ENCODE results near the gene TENT4B. TPM values are rescaled to one million over a fixed set of nuclear protein-coding genes. Genes with fewer than 3 reads are reported as not detected.
"Not testable (repeated sequence)": the region's sequence is repeated elsewhere in the genome, so short reads cannot be mapped to it uniquely, and the experiment has no call there.

Gene TENT4B
- total RNA-seq, 1 experiment from 2014 or later = 18.3 TPM

DNA sequence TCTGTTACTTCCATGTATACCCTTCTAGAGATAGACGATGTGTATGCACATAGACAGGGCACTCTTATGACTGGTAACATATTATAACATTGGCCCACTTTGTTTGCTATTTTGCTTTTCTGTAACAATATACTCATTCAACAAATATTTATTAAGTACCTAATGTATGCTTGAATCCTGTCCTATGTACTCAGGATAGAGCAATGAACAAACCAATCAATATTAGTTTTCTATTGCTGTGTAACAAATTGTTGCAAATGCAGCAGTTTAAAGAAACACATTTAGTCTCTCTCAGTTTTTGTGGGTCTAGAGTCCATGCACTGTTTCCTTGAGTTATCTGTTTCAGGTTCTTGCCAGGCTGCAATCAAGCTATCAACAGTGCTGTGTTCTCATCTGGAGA lies 29.7 kb upstream of the TENT4B start:
- no peak for DNase-seq (ENCODE audit: low spot score)
- ChIA-PET CTCF (no interaction called here), POLR2A (ENCODE audit: low non-redundant PET) (no interaction called here)
- Histone ChIP-seq H3K27me3 (replicated peaks; ENCODE audit: insufficient read depth, low read depth, low read length, poor library complexity) (no peaks in the 10 kb centered on the region), H3K36me3 (ENCODE audit: insufficient read depth, low read length, poor library complexity, severe bottlenecking) (no peaks in the 10 kb centered on the region), H3K27ac (ENCODE audit: low read depth, low read length, poor library complexity, severe bottlenecking) (no peak overlapping the region), H3K4me3 (ENCODE audit: low read depth, low read length, poor library complexity, severe bottlenecking) (no peak overlapping the region), H3K9me3 (ENCODE audit: low read depth, low read length, poor library complexity, severe bottlenecking) (no peaks in the 10 kb centered on the region), H3K4me1 (ENCODE audit: insufficient read depth, low read length, poor library complexity, severe bottlenecking) (no peaks in the 10 kb centered on the region)
- intact Hi-C loops (cut with micrococcal nuclease; ENCODE audit: unreplicated experiment) = no loop called here
- no TSS peak for BruUV-seq (replicated peaks)
- TF ChIP-seq, protein P1, sequence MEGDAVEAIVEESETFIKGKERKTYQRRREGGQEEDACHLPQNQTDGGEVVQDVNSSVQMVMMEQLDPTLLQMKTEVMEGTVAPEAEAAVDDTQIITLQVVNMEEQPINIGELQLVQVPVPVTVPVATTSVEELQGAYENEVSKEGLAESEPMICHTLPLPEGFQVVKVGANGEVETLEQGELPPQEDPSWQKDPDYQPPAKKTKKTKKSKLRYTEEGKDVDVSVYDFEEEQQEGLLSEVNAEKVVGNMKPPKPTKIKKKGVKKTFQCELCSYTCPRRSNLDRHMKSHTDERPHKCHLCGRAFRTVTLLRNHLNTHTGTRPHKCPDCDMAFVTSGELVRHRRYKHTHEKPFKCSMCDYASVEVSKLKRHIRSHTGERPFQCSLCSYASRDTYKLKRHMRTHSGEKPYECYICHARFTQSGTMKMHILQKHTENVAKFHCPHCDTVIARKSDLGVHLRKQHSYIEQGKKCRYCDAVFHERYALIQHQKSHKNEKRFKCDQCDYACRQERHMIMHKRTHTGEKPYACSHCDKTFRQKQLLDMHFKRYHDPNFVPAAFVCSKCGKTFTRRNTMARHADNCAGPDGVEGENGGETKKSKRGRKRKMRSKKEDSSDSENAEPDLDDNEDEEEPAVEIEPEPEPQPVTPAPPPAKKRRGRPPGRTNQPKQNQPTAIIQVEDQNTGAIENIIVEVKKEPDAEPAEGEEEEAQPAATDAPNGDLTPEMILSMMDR (conservative IDR thresholded peaks at IDR 0.05; ENCODE audit: low read depth, low read length) = no peak
- no peak for TF ChIP-seq EZH2 (IDR thresholded peaks at IDR 0.05; ENCODE audit: borderline replicate concordance, low read depth, low read length, poor library complexity, severe bottlenecking)

DNA sequence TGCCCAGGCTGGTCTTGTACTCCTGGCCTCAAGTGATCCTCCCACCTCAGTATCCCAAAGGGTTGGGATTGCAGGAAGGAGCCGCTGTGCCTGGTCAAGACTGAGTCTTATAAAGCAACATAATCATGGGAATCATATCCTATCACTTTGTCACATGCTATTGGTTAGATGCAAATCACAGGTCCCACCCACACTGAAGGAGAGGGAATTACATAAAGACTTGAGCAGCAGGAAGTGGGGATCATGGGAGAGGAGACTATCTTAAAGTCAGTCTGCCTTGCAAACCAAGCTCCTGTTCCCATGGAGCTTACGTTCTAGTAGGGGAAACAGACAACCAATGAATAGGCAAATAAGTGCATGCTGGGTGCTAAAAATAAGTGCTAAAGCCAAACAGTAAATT lies 28.3 kb upstream of the TENT4B start:
- CTCF ChIA-PET = no interaction called here
- Histone ChIP-seq H3K27me3 (replicated peaks; ENCODE audit: insufficient read depth, low read depth, low read length, poor library complexity) (no peaks in the 10 kb centered on the region), H3K9me3 (ENCODE audit: low read depth, low read length, poor library complexity, severe bottlenecking) (no peaks in the 10 kb centered on the region), H3K36me3 (ENCODE audit: insufficient read depth, low read length, poor library complexity, severe bottlenecking) (no peaks in the 10 kb centered on the region), H3K4me1 (ENCODE audit: insufficient read depth, low read length, poor library complexity, severe bottlenecking) (no peaks in the 10 kb centered on the region), H3K27ac (ENCODE audit: low read depth, low read length, poor library complexity, severe bottlenecking) (no peak overlapping the region), H3K4me3 (ENCODE audit: low read depth, low read length, poor library complexity, severe bottlenecking) (no peak overlapping the region)
- BruUV-seq (replicated peaks) = no TSS peak
- TF ChIP-seq EZH2 (IDR thresholded peaks at IDR 0.05; ENCODE audit: borderline replicate concordance, low read depth, low read length, poor library complexity, severe bottlenecking) = no peak
- TF ChIP-seq, protein P1 (conservative IDR thresholded peaks at IDR 0.05; ENCODE audit: low read depth, low read length) = no peak
- intact Hi-C loops (cut with micrococcal nuclease; ENCODE audit: unreplicated experiment) = no loop called here
- no peak for DNase-seq (ENCODE audit: low spot score)
- POLR2A ChIA-PET (ENCODE audit: low non-redundant PET) = no interaction called here

DNA sequence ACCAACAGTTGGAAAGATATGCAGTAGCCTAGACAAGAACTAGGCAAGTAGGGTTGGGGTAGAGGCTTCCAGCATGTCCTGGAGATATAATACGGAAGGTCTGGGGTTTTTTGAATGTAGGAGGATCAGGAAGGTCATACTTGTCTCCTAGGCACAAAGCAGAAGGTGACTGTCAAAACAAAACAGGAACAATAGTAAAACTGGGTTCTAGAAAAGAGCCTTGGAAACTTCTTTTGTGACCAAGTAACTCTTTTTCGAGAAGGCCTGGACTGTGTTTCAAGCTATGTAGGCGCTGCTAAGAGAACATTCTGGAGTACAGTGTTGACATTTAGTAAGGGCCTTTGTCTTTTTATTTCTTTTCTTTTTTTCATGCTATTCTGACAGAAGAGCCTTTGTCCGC lies 26.9 kb upstream of the TENT4B start:
- no peak overlapping the region for H3K4me3 ChIP-seq (ENCODE audit: low read depth, low read length, poor library complexity, severe bottlenecking)
- H3K4me1 ChIP-seq (ENCODE audit: insufficient read depth, low read length, poor library complexity, severe bottlenecking) = no peaks in the 10 kb centered on the region
- no peak overlapping the region for H3K27ac ChIP-seq (ENCODE audit: low read depth, low read length, poor library complexity, severe bottlenecking)
- intact Hi-C loops (cut with micrococcal nuclease; ENCODE audit: unreplicated experiment) = no loop called here
- no peak for TF ChIP-seq EZH2 (IDR thresholded peaks at IDR 0.05; ENCODE audit: borderline replicate concordance, low read depth, low read length, poor library complexity, severe bottlenecking)
- TF ChIP-seq, protein P1 (conservative IDR thresholded peaks at IDR 0.05; ENCODE audit: low read depth, low read length) = no peak
- no peaks in the 10 kb centered on the region for H3K9me3 ChIP-seq (ENCODE audit: low read depth, low read length, poor library complexity, severe bottlenecking)
- no peaks in the 10 kb centered on the region for H3K36me3 ChIP-seq (ENCODE audit: insufficient read depth, low read length, poor library complexity, severe bottlenecking)
- CTCF ChIA-PET = no interaction called here
- no TSS peak for BruUV-seq (replicated peaks)
- DNase-seq (ENCODE audit: low spot score) = no peak
- no peaks in the 10 kb centered on the region for H3K27me3 ChIP-seq (replicated peaks; ENCODE audit: insufficient read depth, low read depth, low read length, poor library complexity)
- POLR2A ChIA-PET (ENCODE audit: low non-redundant PET) = no interaction called here

DNA sequence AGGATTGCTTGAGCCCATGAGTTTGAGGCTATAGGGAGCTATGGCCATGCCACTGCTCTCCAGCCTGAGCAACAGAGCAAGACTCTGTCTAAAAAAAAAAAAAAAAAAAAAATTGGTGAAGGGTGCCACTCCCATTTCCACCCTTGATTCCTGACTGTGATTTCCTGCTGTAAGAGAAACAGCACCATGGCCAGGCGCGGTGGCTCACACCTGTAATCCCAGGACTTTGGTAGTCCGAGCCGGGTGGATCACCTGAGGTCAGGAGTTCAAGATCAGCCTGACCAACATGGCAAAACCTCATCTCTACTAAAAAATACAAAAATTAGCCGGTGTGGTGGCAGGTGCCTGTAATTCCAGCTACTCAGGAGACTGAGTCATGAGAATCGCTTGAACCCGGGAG lies 20.5 kb upstream of the TENT4B start:
- H3K9me3 ChIP-seq (ENCODE audit: low read depth, low read length, poor library complexity, severe bottlenecking); intact Hi-C loops (cut with micrococcal nuclease; ENCODE audit: unreplicated experiment); H3K27me3 ChIP-seq (replicated peaks; ENCODE audit: insufficient read depth, low read depth, low read length, poor library complexity); CTCF ChIA-PET; H3K27ac ChIP-seq (ENCODE audit: low read depth, low read length, poor library complexity, severe bottlenecking); H3K36me3 ChIP-seq (ENCODE audit: insufficient read depth, low read length, poor library complexity, severe bottlenecking); H3K4me3 ChIP-seq (ENCODE audit: low read depth, low read length, poor library complexity, severe bottlenecking); H3K4me1 ChIP-seq (ENCODE audit: insufficient read depth, low read length, poor library complexity, severe bottlenecking); DNase-seq (ENCODE audit: low spot score); BruUV-seq (replicated peaks); POLR2A ChIA-PET (ENCODE audit: low non-redundant PET): not testable (repeated sequence)
